SH-SY5Y (cell line): Measurements from ENCODE around the gene MELTF.

ENCODE experiments used
- GATA2 ChIP-seq: IDR thresholded peaks from 2 replicates; pipeline ENCODE4 v1.6.1; 2011; ENCODE audit warnings: mild to moderate bottlenecking, low read depth, low read length
- GATA3 ChIP-seq: IDR thresholded peaks from 2 replicates; pipeline ENCODE4 v1.6.1; 2011; ENCODE audit warnings: low read depth, mild to moderate bottlenecking, low read length, moderate library complexity

MELTF gene

GRCh38 chr3:197019535-197019934, 10.1 kb downstream of the MELTF start:
- TF ChIP-seq GATA3 (no peak), GATA2 (no peak)

DNA sequence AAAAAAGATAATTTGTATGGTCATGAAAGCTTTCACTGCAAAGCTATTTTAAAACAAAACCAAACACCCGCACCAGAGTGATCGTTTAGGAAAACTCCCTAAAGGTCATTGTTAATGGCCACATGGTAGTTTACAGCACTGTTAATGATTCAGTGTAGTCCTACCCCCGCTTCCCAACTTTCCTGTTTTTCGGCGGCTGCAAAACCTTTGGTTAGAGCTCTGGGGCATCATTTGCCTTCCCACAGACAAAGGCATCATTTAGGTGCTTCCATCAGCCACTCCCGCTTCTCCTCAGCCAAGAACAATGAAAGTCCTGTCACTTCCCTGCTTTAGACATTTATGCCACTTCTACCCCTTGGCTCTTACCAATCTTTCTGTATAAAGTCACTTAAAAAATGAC, 10.6 kb downstream of the MELTF start:
- TF ChIP-seq GATA2 (no peak), GATA3 (no peak)

DNA sequence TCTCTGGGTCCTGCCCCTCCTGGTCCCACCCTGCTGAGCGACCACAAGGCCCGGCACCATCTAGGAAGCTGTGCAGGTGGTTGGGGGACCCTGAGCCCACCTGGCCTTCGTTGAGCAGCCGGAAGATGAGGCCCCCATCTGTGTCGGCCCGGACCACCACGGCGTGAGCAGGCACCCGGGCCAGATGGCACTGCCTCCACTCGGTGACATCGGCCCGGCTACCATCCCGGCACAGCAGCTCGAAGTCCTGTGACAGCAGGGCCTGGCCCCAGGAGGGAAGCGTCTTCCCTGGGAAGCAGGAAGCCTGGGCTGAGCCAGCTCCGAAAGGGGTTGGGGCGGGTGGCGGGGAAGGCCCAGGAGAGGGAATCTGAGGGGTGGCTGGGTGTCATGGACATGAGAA, 12.6 kb downstream of the MELTF start:
- TF ChIP-seq GATA2, result no peak
- no peak for TF ChIP-seq GATA3

- no peak for TF ChIP-seq GATA3
These were observed 13.6 kb downstream of the MELTF start for GRCh38 chr3:197015790-197016736.

- TF ChIP-seq GATA3, result no peak
- TF ChIP-seq GATA2, result no peak
These were observed 14.6 kb downstream of the MELTF start for GRCh38 chr3:197014942-197015575.

GRCh38 chr3:197014024-197014423, 15.6 kb downstream of the MELTF start:
- TF ChIP-seq GATA3, result no peak
- no peak for TF ChIP-seq GATA2

- TF ChIP-seq GATA2, result no peak
- TF ChIP-seq GATA3, result no peak
These were observed 17.1 kb downstream of the MELTF start for GRCh38 chr3:197012540-197012883.

DNA sequence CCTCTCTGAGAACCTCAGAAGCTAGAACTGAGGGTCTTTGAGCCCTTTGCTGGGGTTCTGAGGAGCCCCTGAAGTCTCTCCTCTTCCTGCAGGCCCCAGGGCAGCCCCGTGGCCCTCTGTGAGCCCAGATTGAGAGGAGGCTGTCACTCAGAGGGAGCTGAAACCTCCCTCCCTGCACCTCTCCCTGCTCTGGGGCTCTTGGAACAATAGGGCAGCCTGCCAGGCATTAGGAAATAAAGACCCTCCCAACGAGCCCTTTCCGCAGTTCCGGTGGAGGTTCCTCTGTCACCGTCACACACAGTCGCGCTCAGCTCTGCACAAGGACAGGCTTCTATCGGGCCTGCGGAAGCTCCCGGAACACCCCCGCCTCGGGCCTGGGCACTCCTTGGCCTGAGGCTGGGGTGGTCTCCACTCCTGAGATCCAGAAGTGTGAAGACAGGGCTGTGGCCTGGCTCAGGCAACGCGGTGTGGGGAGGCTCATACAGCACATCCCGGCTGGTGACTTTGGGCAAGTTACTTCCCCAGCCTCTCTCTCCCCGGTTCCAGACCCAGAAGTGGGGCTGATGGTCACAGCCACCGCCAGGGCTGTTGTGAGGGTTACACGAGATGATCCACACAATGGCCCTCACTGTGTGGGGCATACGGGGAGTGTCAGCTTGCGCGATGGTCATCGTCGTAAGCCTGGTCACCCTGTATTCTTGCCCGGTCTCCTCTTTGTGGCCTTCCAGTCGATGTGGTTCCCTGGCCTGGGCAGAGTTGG, 17.7 kb downstream of the MELTF start:
- no peak for TF ChIP-seq GATA2
- no peak for TF ChIP-seq GATA3

- TF ChIP-seq GATA2 (no peak), GATA3 (no peak)
These were observed 18.9 kb downstream of the MELTF start for GRCh38 chr3:197010556-197011351.

DNA sequence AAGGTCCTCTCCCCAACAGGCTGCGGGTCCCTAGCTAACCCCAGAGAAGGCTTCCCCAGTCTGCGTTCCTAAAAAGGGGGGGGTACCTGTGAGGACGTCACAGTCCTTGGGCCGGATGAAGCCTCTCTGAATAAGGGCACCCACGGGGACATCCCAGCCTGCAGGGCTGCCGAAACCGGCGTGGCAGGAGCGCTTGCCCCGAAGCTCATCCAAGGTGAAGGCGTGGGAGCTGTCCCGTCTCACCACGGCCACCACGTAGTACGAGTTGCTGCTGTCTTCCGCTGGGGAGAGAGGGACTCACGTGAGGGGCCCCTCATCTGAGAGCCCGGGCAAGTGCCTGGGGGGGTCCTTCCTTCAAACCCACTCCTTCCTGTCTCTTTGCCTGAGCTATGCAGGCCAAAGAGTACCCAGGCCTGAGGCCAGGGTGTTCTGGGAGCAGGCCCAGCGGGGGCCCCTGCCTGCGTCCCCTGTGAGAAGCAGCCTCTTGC, 20.0 kb downstream of the MELTF start:
- TF ChIP-seq GATA2, result no peak

- TF ChIP-seq GATA2 (no peak), GATA3 (no peak)
These were observed 21.0 kb downstream of the MELTF start for GRCh38 chr3:197008436-197009209.

DNA sequence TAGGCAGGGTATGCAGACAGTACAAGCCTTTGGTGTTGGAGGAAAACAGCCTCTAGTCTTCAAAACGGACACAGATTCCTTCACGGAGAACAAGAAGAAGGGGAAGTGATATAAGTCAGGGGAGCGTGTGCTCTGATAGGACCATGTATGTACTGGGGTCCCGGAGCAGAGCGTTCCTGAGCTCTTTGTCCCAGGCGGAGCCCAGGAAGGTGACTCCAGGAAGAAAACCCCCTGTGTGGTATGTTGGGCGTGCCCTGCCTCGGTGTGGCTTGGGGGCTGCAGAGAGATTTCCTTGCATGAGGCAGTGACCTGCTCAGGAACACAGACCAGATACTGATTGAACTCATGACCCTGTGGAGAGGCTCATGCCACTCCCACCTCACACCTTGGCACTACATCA, 21.7 kb downstream of the MELTF start:
- TF ChIP-seq GATA2 (no peak), GATA3 (no peak)
